Loucy (cell line): ENCODE results near the gene TMPO.

Experiments used
- CTCF ChIP-seq: fragments of 200-600 bp; sonication (generic); conservative IDR thresholded peaks from 2 replicates; pipeline ENCODE4 v1.5.1; 2014; ENCODE audit warnings: mild to moderate bottlenecking, antibody characterized with exemption, low read length
- EZH2phosphoT487 ChIP-seq: fragments of 200-600 bp; IDR thresholded peaks from 2 replicates; pipeline ENCODE4 v1.6.1; 2018; ENCODE audit warnings: antibody characterized with exemption, mild to moderate bottlenecking, moderate library complexity, borderline replicate concordance

DNA sequence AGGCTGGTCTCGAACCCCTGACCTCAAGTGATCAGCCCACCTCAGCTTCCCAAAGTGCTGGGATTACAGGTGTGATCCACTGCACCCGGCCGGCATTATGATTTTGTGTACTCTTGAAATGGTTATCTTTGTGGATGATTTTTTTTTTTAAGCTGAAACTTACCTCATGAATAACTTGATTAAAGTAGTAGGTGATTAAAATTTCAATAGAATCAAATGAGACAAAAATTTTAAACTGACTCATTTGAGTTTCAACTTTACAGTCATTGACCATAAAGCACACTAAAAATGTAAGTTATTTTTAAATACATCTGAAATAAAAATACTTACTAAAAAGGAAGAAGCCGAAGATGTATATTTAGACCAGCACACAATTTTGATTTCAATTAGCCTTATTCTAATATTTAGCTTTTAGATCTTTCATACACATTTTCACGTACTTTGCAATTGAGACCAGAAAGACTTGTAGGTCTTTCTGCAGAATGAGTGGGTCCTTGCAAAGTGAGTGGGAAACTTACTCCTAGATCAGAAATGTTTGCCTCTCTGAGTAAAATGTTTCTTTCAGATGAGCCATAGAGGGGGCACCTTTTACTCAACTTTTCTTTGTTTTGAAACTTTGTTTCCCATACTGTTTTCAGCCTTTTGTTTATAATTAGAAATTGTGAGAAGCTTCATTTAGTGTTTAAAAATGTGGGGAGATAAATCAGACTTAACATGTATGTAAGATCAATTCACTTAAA is 34.2 kb downstream of the TMPO start:
- no peak for TF ChIP-seq EZH2phosphoT487
- TF ChIP-seq CTCF: no peak
